H1 (cell line): ENCODE data around the gene PITPNC1. TPM values are rescaled to one million over a fixed set of nuclear protein-coding genes. Genes with fewer than 3 reads are reported as not detected.

ENCODE experiments used
- CTCF ChIA-PET: fragments of 300-600 bp; sonication (Branson Sonifier 250); formaldehyde crosslinking; loops from one replicate; lab custom pipeline; 2021; ENCODE audit not compliant: partially characterized antibody; lab: Charles Lee
- POLR2A ChIA-PET: fragments of 300-600 bp; sonication (Branson Sonifier 250); formaldehyde crosslinking; loops from one replicate; lab custom pipeline; 2021; ENCODE audit warnings: inconsistent platforms; ENCODE audit not compliant: partially characterized antibody; lab: Charles Lee
- DNase-seq, 2 experiments: peaks; one replicate each; pipeline versions ENCODE4 v3.0.0 to v3.0.0-alpha.2; 2010 to 2022; ENCODE audit warnings: low spot score in 2 of 2, low read depth in 1 of 2, mixed read lengths in 1 of 2
- FAIRE-seq: peaks from 2 replicates; lab custom pipeline; 2011; peaks lifted over from hg19 to GRCh38; lab: Jason Lieb, UNC
- H2AFZ ChIP-seq: 2 replicates; pipeline ENCODE4 v1.8.1; 2012; ENCODE audit warnings: low read length, inconsistent platforms
- H2AK5ac ChIP-seq: 2 replicates; pipeline ENCODE4 v1.6.1; 2013; ENCODE audit warnings: low read depth, low read length
- H2BK120ac ChIP-seq: replicated peaks from 2 replicates; pipeline ENCODE3; 2013; ENCODE audit warnings: low read depth, low read length, inconsistent platforms
- H2BK12ac ChIP-seq: 2 replicates; pipeline ENCODE4 v1.6.1; 2013; ENCODE audit warnings: low read depth, low read length
- H2BK15ac ChIP-seq: 2 replicates; pipeline ENCODE4 v1.6.1; 2013; ENCODE audit warnings: low read length
- H2BK20ac ChIP-seq: 2 replicates; pipeline ENCODE4 v1.6.1; 2013; ENCODE audit warnings: low read length
- H2BK5ac ChIP-seq: 2 replicates; pipeline ENCODE4 v1.6.1; 2013; ENCODE audit warnings: low read depth, low read length
- H3K14ac ChIP-seq: 2 replicates; pipeline ENCODE4 v1.6.1; 2013; ENCODE audit warnings: inconsistent platforms; ENCODE audit not compliant: insufficient read length
- H3K18ac ChIP-seq: 2 replicates; pipeline ENCODE4 v1.6.1; 2013; ENCODE audit warnings: low read length; ENCODE audit errors: extremely low read depth
- H3K23ac ChIP-seq: 2 replicates; pipeline ENCODE4 v1.6.1; 2013; ENCODE audit warnings: inconsistent platforms; ENCODE audit not compliant: insufficient read length
- H3K23me2 ChIP-seq: 2 replicates; pipeline ENCODE4 v1.6.1; 2013; ENCODE audit warnings: low read depth, low read length
- H3K27ac ChIP-seq: 2 replicates; pipeline ENCODE4 v1.6.1; 2011; ENCODE audit warnings: low read depth, low read length, inconsistent platforms
- H3K27me3 ChIP-seq, 4 experiments: replicated peaks in 1 of 4; 1 replicate in 1 of 4; 2 replicates in 3 of 4; pipeline versions ENCODE4 v1.6.1 to v1.8.1; 2011 to 2013; ENCODE audit warnings: low read length in 3 of 4, mild to moderate bottlenecking in 3 of 4, inconsistent platforms in 2 of 4, mixed read lengths in 2 of 4, moderate library complexity in 1 of 4; ENCODE audit not compliant: control insufficient read depth in 3 of 4, insufficient read depth in 3 of 4; ENCODE audit errors: extremely low read depth in 1 of 4
- H3K36me3 ChIP-seq, 4 experiments: 2 replicates each; pipeline versions ENCODE4 v1.6.1 to v1.8.1; 2011 to 2013; ENCODE audit warnings: mild to moderate bottlenecking in 4 of 4, low read length in 3 of 4, moderate library complexity in 2 of 4, control low read depth in 1 of 4, inconsistent platforms in 1 of 4; ENCODE audit not compliant: insufficient read depth in 4 of 4, control insufficient read depth in 2 of 4
- H3K4ac ChIP-seq: replicated peaks from 2 replicates; pipeline ENCODE3; 2013; ENCODE audit warnings: low read length, low read depth, mixed read lengths, inconsistent platforms; ENCODE audit not compliant: insufficient read length
- H3K4me1 ChIP-seq, 4 experiments: replicated peaks in 1 of 4; 1 replicate in 1 of 4; 2 replicates in 3 of 4; pipeline versions ENCODE4 v1.6.1 to v1.8.1; 2011 to 2013; ENCODE audit warnings: low read length in 3 of 4, inconsistent platforms in 2 of 4, mixed read lengths in 1 of 4; ENCODE audit not compliant: insufficient read depth in 4 of 4, control insufficient read depth in 3 of 4
- H3K4me2 ChIP-seq, 2 experiments: 2 replicates each; pipeline versions ENCODE4 v1.6.1 to v1.8.1; 2011 to 2013; ENCODE audit warnings: low read depth in 2 of 2, low read length in 2 of 2, control low read depth in 1 of 2, inconsistent platforms in 1 of 2, mild to moderate bottlenecking in 1 of 2; ENCODE audit not compliant: insufficient read depth in 1 of 2
- H3K4me3 ChIP-seq, 4 experiments: fragments of 200-600, 300-600 bp in 1 of 4; sonication (generic), shearing (Covaris generic), sonication (Bioruptor Twin) in 1 of 4; 2 replicates each; pipeline versions ENCODE4 v1.5.1 to v1.8.1; 2011 to 2016; ENCODE audit warnings: low read length in 4 of 4, low read depth in 3 of 4, control low read depth in 2 of 4, inconsistent platforms in 2 of 4, mild to moderate bottlenecking in 2 of 4, mixed read lengths in 1 of 4, moderate library complexity in 1 of 4; ENCODE audit not compliant: insufficient read depth in 2 of 4; ENCODE audit errors: extremely low read depth in 1 of 4
- H3K56ac ChIP-seq: replicated peaks from 2 replicates; pipeline ENCODE3; 2013; ENCODE audit warnings: low read depth, mild to moderate bottlenecking, mixed read lengths, low read length, inconsistent platforms; ENCODE audit not compliant: insufficient read length
- H3K79me1 ChIP-seq: 2 replicates; pipeline ENCODE4 v1.6.1; 2013; ENCODE audit warnings: low read depth, low read length, control low read depth
- H3K79me2 ChIP-seq, 2 experiments: 2 replicates each; pipeline versions ENCODE4 v1.6.1 to v1.8.1; 2012 to 2013; ENCODE audit warnings: low read length in 2 of 2, mild to moderate bottlenecking in 2 of 2, inconsistent platforms in 1 of 2; ENCODE audit not compliant: insufficient read depth in 2 of 2, control insufficient read depth in 1 of 2
- H3K9ac ChIP-seq, 4 experiments: replicated peaks in 1 of 4; 1 replicate in 1 of 4; 2 replicates in 3 of 4; pipeline versions ENCODE4 v1.6.1 to v1.8.1; 2011 to 2013; ENCODE audit warnings: low read depth in 3 of 4, low read length in 3 of 4, control low read depth in 2 of 4, mild to moderate bottlenecking in 2 of 4, moderate library complexity in 2 of 4, inconsistent platforms in 1 of 4; ENCODE audit errors: extremely low read depth in 1 of 4
- H3K9me3 ChIP-seq, 2 experiments: 2 replicates each; pipeline versions ENCODE4 v1.6.1 to v1.8.1; 2012 to 2013; ENCODE audit warnings: mild to moderate bottlenecking in 2 of 2, moderate library complexity in 2 of 2, control low read depth in 1 of 2, inconsistent platforms in 1 of 2, low read depth in 1 of 2, low read length in 1 of 2, mixed read lengths in 1 of 2; ENCODE audit not compliant: insufficient read depth in 2 of 2
- H4K20me1 ChIP-seq, 2 experiments: replicated peaks in 1 of 2; 2 replicates each; pipeline versions ENCODE3 to v1.8.1; 2011 to 2013; ENCODE audit warnings: inconsistent platforms in 2 of 2, low read length in 2 of 2, mild to moderate bottlenecking in 1 of 2; ENCODE audit not compliant: insufficient read depth in 2 of 2, control insufficient read depth in 1 of 2
- H4K5ac ChIP-seq: 2 replicates; pipeline ENCODE4 v1.6.1; 2013; ENCODE audit warnings: low read length, low read depth, mixed read lengths, inconsistent platforms; ENCODE audit not compliant: insufficient read length
- H4K8ac ChIP-seq: 2 replicates; pipeline ENCODE4 v1.8.0; 2013; ENCODE audit warnings: mild to moderate bottlenecking, moderate library complexity, low read length, inconsistent platforms; ENCODE audit not compliant: insufficient read depth; ENCODE audit errors: extremely low read depth
- H4K91ac ChIP-seq: replicated peaks from 2 replicates; pipeline ENCODE3; 2013; ENCODE audit warnings: low read length, mixed read lengths, inconsistent platforms; ENCODE audit not compliant: insufficient read length
- CHD1 ChIP-seq: IDR thresholded peaks from 2 replicates; pipeline ENCODE4 v1.6.1; 2012; ENCODE audit warnings: low read depth, low read length, improper control_type of control experiment
- GABPA ChIP-seq: IDR thresholded peaks from 2 replicates; pipeline ENCODE4 v1.6.1; 2011; ENCODE audit warnings: mild to moderate bottlenecking, low read length, moderate library complexity, borderline replicate concordance; ENCODE audit not compliant: insufficient read depth
- GTF2F1 ChIP-seq: IDR thresholded peaks from 2 replicates; pipeline ENCODE4 v1.6.1; 2012; ENCODE audit warnings: low read depth, low read length, improper control_type of control experiment, borderline replicate concordance
- HDAC6 ChIP-seq: IDR thresholded peaks from one replicate; pipeline ENCODE4 v1.7.1; 2012; ENCODE audit warnings: low read depth, mild to moderate bottlenecking, inconsistent platforms, low read length, moderate library complexity
- JUND ChIP-seq: IDR thresholded peaks from 2 replicates; pipeline ENCODE4 v1.6.1; 2011; ENCODE audit warnings: mild to moderate bottlenecking, improper control_type of control experiment, low read length
- PHF8 ChIP-seq: fragments of 200-600 bp; sonication (generic); conservative IDR thresholded peaks from 2 replicates; pipeline ENCODE4 v1.7.1; 2012; ENCODE audit warnings: low read depth, mild to moderate bottlenecking, inconsistent platforms, low read length, moderate library complexity
- SP1 ChIP-seq: IDR thresholded peaks from 2 replicates; pipeline ENCODE4 v1.6.1; 2011; ENCODE audit warnings: low read depth, low read length
- SP2 ChIP-seq: IDR thresholded peaks from 2 replicates; pipeline ENCODE4 v1.6.1; 2012; ENCODE audit warnings: mild to moderate bottlenecking, low read length, inconsistent platforms
- ZNF274 ChIP-seq: IDR thresholded peaks from 2 replicates; pipeline ENCODE4 v1.7.0; 2012; ENCODE audit warnings: low read length, borderline replicate concordance; ENCODE audit errors: extremely low read depth
- WGBS, 2 experiments: shearing (Covaris generic) in 1 of 2; methylation state at CpG; one replicate each; pipeline versions ENCODE4 v1.1.6 to v1.1.7; 2013 to 2015; ENCODE audit warnings: low lambda C conversion rate in 2 of 2, mixed read lengths in 2 of 2, inconsistent platforms in 1 of 2, low coverage in 1 of 2, missing lambda C conversion rate in 1 of 2; ENCODE audit not compliant: insufficient replicate concordance in 2 of 2, insufficient coverage in 1 of 2, insufficient read length in 1 of 2; ENCODE audit errors: extremely low coverage in 1 of 2, missing lambda C conversion rate in 1 of 2; 5-methylcytosine and 5-hydroxymethylcytosine counted together
- polyA plus RNA-seq, 7 experiments: library from polyadenylated mRNA; depleted of rRNA in 3 of 7; stranded (reverse) in 5 of 7; unstranded in 2 of 7; fragments of >200 nt in 5 of 7; fragments of 200-250 nt in 2 of 7; gene quantifications; 1 replicate in 5 of 7; 2 replicates in 1 of 7; 4 replicates in 1 of 7; pipeline versions ENCODE4 v1.2.1 to v1.2.3, GENCODE V29; 2011 to 2013; ENCODE audit warnings: missing spikeins in 2 of 7, mixed read lengths in 2 of 7
- total RNA-seq: library from RNA; stranded (reverse); fragmentation: NEBNext Ultra II Directional; extraction: Animal tissue kit (Norgen Biotek cat#: 25700); gene quantifications from 2 replicates; pipeline ENCODE4 v1.2.1, GENCODE V29; 2021
- TF ChIP-seq, protein P1 (sequence below): IDR thresholded peaks from 2 replicates; pipeline ENCODE4 v1.6.1; 2012; ENCODE audit warnings: low read length, inconsistent platforms
- TF ChIP-seq, protein P2 (sequence below): IDR thresholded peaks from 2 replicates; pipeline ENCODE4 v1.6.1; 2012; ENCODE audit warnings: inconsistent platforms

Gene PITPNC1
- total and polyA plus RNA-seq, 2 of the 8 experiments (the other 6 are each of a cell fraction or from before 2014, with no cell fraction given) = 17.6 to 54.7 TPM

DNA sequence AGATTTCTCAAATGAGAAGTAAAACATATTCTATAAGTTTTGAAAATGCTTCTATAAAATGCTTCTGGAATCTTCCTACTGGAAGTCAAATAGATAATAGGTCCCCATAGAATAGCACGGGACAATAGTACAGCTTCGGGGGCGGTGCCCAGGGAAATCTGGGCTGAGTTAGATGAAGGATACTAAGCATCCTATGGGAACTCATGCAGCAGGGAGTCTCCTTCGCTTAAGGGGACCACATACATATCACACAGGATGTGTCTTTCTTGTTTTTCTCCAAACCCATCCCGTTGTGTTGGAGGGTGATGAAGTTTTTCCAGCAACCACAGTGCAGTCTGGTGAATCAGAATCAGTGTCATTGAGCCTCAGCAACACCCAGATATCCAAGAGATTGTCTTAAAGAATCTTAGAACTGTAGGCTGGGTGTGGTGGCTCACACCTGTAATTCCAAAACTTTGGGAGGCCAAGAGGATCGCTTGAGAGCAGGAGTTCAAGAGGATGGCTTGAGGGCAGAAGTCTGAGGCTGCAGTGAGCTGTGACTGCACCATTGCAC, 84.2 kb downstream of the PITPNC1 start:
- Histone ChIP-seq H3K79me2 (peaks cover 0 to 51% of the 10 kb centered on the region in 2 experiments), H3K9ac (no peak overlapping the region), H3K4me1 (peaks cover 3 to 9% (median 6%) of the 10 kb centered on the region in 4 experiments; a peak in 4 of 7 replicates), H3K27ac (no peak overlapping the region), H3K27me3 (no peaks in the 10 kb centered on the region), H3K4me3 (no peak overlapping the region), H3K23me2 (no peaks in the 10 kb centered on the region), H2BK120ac (no peak overlapping the region), H3K79me1 (peaks cover 2% of the 10 kb centered on the region), H2AFZ (no peak overlapping the region), H4K8ac (no peak overlapping the region), H3K4me2 (no peak overlapping the region), H4K20me1 (no peaks in the 10 kb centered on the region), H3K18ac (no peak overlapping the region), H3K14ac (no peak overlapping the region), H3K9me3 (peaks cover 0 to 5% of the 10 kb centered on the region in 2 experiments; a peak in 1 of 4 replicates), H2BK20ac (no peak overlapping the region), H3K36me3 (0 out of 8 replicates have a peak, but pooled peaks cover 0 to 4% (median 0%) of the 10 kb centered on the region in 4 experiments), H2BK12ac (no peak overlapping the region), H3K56ac (no peak overlapping the region), H3K23ac (no peak overlapping the region), H3K4ac (no peak overlapping the region), H4K5ac (no peak overlapping the region), H2AK5ac (no peak overlapping the region), H2BK15ac (no peak overlapping the region), H2BK5ac (no peak overlapping the region), H4K91ac (no peak overlapping the region)
- no peak for FAIRE-seq
- 89% methylated on average over 6 of the region's 6 CpGs; no CpG with 5 or more reads in 1 of the 2 experiments for WGBS, 2 experiments
- ChIA-PET CTCF (interaction anchor here (0.6 kb wide), 1 partner anchor 141 kb away, joined by 3 read pairs; no protein-coding TSS in a partner anchor), POLR2A (interaction anchor here (1.0 kb wide), 1 partner anchor 38 kb away, joined by 3 read pairs; no protein-coding TSS in a partner anchor)
- DNase-seq = no peak
- TF ChIP-seq, protein P1, sequence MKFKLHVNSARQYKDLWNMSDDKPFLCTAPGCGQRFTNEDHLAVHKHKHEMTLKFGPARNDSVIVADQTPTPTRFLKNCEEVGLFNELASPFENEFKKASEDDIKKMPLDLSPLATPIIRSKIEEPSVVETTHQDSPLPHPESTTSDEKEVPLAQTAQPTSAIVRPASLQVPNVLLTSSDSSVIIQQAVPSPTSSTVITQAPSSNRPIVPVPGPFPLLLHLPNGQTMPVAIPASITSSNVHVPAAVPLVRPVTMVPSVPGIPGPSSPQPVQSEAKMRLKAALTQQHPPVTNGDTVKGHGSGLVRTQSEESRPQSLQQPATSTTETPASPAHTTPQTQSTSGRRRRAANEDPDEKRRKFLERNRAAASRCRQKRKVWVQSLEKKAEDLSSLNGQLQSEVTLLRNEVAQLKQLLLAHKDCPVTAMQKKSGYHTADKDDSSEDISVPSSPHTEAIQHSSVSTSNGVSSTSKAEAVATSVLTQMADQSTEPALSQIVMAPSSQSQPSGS = no peak
- TF ChIP-seq JUND (no peak), GTF2F1 (no peak), GABPA (no peak), SP2 (no peak), HDAC6 (no peak), CHD1 (no peak), SP1 (no peak), ZNF274 (no peak), PHF8 (no peak)
- TF ChIP-seq, protein P2, sequence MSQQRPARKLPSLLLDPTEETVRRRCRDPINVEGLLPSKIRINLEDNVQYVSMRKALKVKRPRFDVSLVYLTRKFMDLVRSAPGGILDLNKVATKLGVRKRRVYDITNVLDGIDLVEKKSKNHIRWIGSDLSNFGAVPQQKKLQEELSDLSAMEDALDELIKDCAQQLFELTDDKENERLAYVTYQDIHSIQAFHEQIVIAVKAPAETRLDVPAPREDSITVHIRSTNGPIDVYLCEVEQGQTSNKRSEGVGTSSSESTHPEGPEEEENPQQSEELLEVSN = no peak
